Keratinocyte (primary cell): ENCODE results near the gene UNC5A. TPM values are rescaled to one million over a fixed set of nuclear protein-coding genes. Genes with fewer than 3 reads are reported as not detected.

Experiments
- DNase-seq: peaks from one replicate; pipeline ENCODE4 v3.0.0-alpha.2; 2011; ENCODE audit warnings: low read depth, missing footprints, low spot score
- FAIRE-seq: peaks from 2 replicates; lab custom pipeline; 2011; peaks lifted over from hg19 to GRCh38; lab: Jason Lieb, UNC
- H2AFZ ChIP-seq: 2 replicates; pipeline ENCODE4 v1.6.0; 2012; ENCODE audit warnings: low read length, control low read depth, inconsistent platforms; ENCODE audit not compliant: control insufficient read depth
- H3K27ac ChIP-seq: 2 replicates; pipeline ENCODE4 v1.5.1; 2011; ENCODE audit warnings: low read length; ENCODE audit not compliant: control insufficient read depth, insufficient read depth
- H3K27me3 ChIP-seq: 3 replicates; pipeline ENCODE4 v1.6.0; 2011; ENCODE audit warnings: low read length; ENCODE audit not compliant: control insufficient read depth, insufficient read depth; ENCODE audit errors: extremely low read depth
- H3K36me3 ChIP-seq, 2 experiments: 2 replicates in 1 of 2; 3 replicates in 1 of 2; pipeline ENCODE4 v1.5.1; 2011; ENCODE audit warnings: low read length in 2 of 2, mild to moderate bottlenecking in 1 of 2; ENCODE audit not compliant: control insufficient read depth in 2 of 2, insufficient read depth in 2 of 2; ENCODE audit errors: extremely low read depth in 1 of 2
- H3K4me1 ChIP-seq: 3 replicates; pipeline ENCODE4 v1.5.1; 2011; ENCODE audit warnings: low read length; ENCODE audit not compliant: control insufficient read depth, insufficient read depth; ENCODE audit errors: extremely low read depth
- H3K4me2 ChIP-seq: 3 replicates; pipeline ENCODE4 v1.6.0; 2011; ENCODE audit warnings: low read depth, low read length; ENCODE audit not compliant: control insufficient read depth, insufficient read depth; ENCODE audit errors: extremely low read depth
- H3K4me3 ChIP-seq, 3 experiments: fragments of 200-600 bp in 1 of 3; sonication (generic) in 1 of 3; 2 replicates in 2 of 3; 3 replicates in 1 of 3; pipeline ENCODE4 v1.5.1; 2011 to 2016; ENCODE audit warnings: low read length in 3 of 3, mild to moderate bottlenecking in 3 of 3, control low read depth in 2 of 3, inconsistent platforms in 1 of 3, low read depth in 1 of 3, mixed read lengths in 1 of 3, mixed run types in 1 of 3, moderate library complexity in 1 of 3; ENCODE audit not compliant: control insufficient read depth in 2 of 3, insufficient read depth in 2 of 3; ENCODE audit errors: extremely low read depth in 1 of 3
- H3K79me2 ChIP-seq: 2 replicates; pipeline ENCODE4 v1.6.0; 2012; ENCODE audit warnings: low read length; ENCODE audit not compliant: control insufficient read depth, insufficient read depth
- H3K9ac ChIP-seq: 3 replicates; pipeline ENCODE4 v1.6.0; 2011; ENCODE audit warnings: low read length; ENCODE audit not compliant: control insufficient read depth, insufficient read depth; ENCODE audit errors: extremely low read depth
- H3K9me1 ChIP-seq: 3 replicates; pipeline ENCODE4 v1.6.0; 2011; ENCODE audit warnings: low read length; ENCODE audit not compliant: control insufficient read depth, insufficient read depth; ENCODE audit errors: extremely low read depth
- H3K9me3 ChIP-seq: 2 replicates; pipeline ENCODE4 v1.5.1; 2012; ENCODE audit warnings: low read depth, low read length; ENCODE audit not compliant: control insufficient read depth
- H4K20me1 ChIP-seq: 3 replicates; pipeline ENCODE4 v1.6.0; 2011; ENCODE audit warnings: low read length; ENCODE audit not compliant: control insufficient read depth, insufficient read depth; ENCODE audit errors: extremely low read depth
- CTCF ChIP-seq, 3 experiments: IDR thresholded peaks in 1 of 3; conservative IDR thresholded peaks in 1 of 3; optimal IDR thresholded peaks in 1 of 3; 2 replicates in 2 of 3; 3 replicates in 1 of 3; pipeline versions ENCODE3 to v1.5.1; 2011; ENCODE audit warnings: low read length in 3 of 3, mild to moderate bottlenecking in 3 of 3, moderate library complexity in 2 of 3, control low read depth in 1 of 3, inconsistent platforms in 1 of 3; ENCODE audit not compliant: insufficient read depth in 2 of 3; ENCODE audit errors: extremely low read depth in 1 of 3
- EZH2 ChIP-seq: IDR thresholded peaks from one replicate; pipeline ENCODE4 v1.6.1; 2012; ENCODE audit warnings: inconsistent platforms, mild to moderate bottlenecking, low read length, moderate library complexity
- dilution Hi-C: fragments of 300-500 bp; cut with MboI; formaldehyde crosslinking; loops from one replicate; pipeline ENCODE4 v1.7.0; 2020; ENCODE audit warnings: low sequenced_read_pairs; ENCODE audit not compliant: extremely low pct_ligation_motif_present
- polyA plus RNA-seq, 5 experiments: library from polyadenylated mRNA; depleted of rRNA in 3 of 5; stranded (reverse) in 3 of 5; stranded (forward) in 1 of 5; unstranded in 1 of 5; fragments of >200 nt; gene quantifications; 1 replicate in 1 of 5; 2 replicates in 3 of 5; 3 replicates in 1 of 5; pipeline versions ENCODE4 v1.2.1 to v1.2.3, GENCODE V29; 2011 to 2012; ENCODE audit warnings: missing spikeins in 2 of 5, low read depth in 1 of 5, low replicate concordance in 1 of 5

The UNC5A gene
- polyA plus RNA-seq, 1 donor (not counting 4 experiments of a cell fraction or from before 2014, with no cell fraction given), result not detected

- Histone ChIP-seq H3K27ac (no peak overlapping the region), H3K36me3 (no peaks in the 10 kb centered on the region), H3K4me3 (no peak overlapping the region), H3K9ac (no peak overlapping the region), H3K4me1 (no peaks in the 10 kb centered on the region), H4K20me1 (no peaks in the 10 kb centered on the region), H2AFZ (no peak overlapping the region), H3K27me3 (no peaks in the 10 kb centered on the region), H3K4me2 (no peak overlapping the region), H3K9me3 (no peaks in the 10 kb centered on the region), H3K79me2 (no peaks in the 10 kb centered on the region), H3K9me1 (no peaks in the 10 kb centered on the region)
- no peak for DNase-seq
- FAIRE-seq, result no peak
- dilution Hi-C loops, result no loop called here
- TF ChIP-seq CTCF (optimal IDR thresholded peaks at IDR 0.05 in 1 of 3, IDR thresholded peaks at IDR 0.05 in 1 of 3, conservative IDR thresholded peaks at IDR 0.05 in 1 of 3; ENCODE audit: extremely low read depth in 1 of 3, insufficient read depth in 2 of 3, low read length in 3 of 3) (no peak), EZH2 (no peak)
Measured at GRCh38 chr5:176830995-176831423, 20.6 kb downstream of the UNC5A start.

DNA sequence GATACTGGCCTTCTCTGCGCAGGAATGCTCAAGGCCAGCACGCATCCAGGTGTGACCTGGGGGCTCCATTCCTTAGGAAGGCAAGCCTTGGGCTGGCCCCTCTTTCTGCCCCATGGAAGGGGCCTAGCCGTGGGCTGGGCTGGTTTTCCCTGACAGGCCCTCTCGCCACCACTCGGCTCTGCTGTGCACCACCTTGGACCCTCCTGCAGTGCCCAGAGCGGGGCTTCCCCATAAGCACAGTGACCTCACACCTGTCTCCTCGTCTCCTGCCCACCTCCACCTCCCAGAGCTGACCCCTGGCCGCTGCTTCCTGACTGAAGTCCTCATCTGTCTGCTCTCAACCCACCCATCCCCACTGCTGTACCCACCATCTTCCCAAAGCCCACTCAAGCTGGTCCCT is 21.1 kb downstream of the UNC5A start:
- no peak overlapping the region for H3K4me3 ChIP-seq
- dilution Hi-C loops, result no loop called here
- no peaks in the 10 kb centered on the region for H3K9me3 ChIP-seq
- H3K4me2 ChIP-seq, result no peak overlapping the region
- FAIRE-seq, result no peak
- H4K20me1 ChIP-seq, result no peaks in the 10 kb centered on the region
- DNase-seq, result no peak
- H3K9ac ChIP-seq, result no peak overlapping the region
- no peaks in the 10 kb centered on the region for H3K9me1 ChIP-seq
- no peak overlapping the region for H2AFZ ChIP-seq
- TF ChIP-seq CTCF (optimal IDR thresholded peaks at IDR 0.05 in 1 of 3, IDR thresholded peaks at IDR 0.05 in 1 of 3, conservative IDR thresholded peaks at IDR 0.05 in 1 of 3; ENCODE audit: extremely low read depth in 1 of 3, insufficient read depth in 2 of 3, low read length in 3 of 3), result no peak
- no peak for TF ChIP-seq EZH2
- H3K79me2 ChIP-seq, result no peaks in the 10 kb centered on the region
- H3K4me1 ChIP-seq, result no peaks in the 10 kb centered on the region
- no peaks in the 10 kb centered on the region for H3K27me3 ChIP-seq
- H3K36me3 ChIP-seq, result no peaks in the 10 kb centered on the region
- no peak overlapping the region for H3K27ac ChIP-seq
